Type B pancreatic cell (in vitro differentiated cells): ENCODE data around the gene RPS6KA2. TPM values are rescaled to one million over a fixed set of nuclear protein-coding genes. Genes with fewer than 3 reads are reported as not detected.

Source experiments
- DNase-seq: peaks from one replicate; pipeline ENCODE4 v3.0.0; 2021; ENCODE audit warnings: mixed read lengths; ENCODE audit not compliant: unreplicated experiment; ENCODE audit errors: extremely low spot score
- H3K27ac Mint-ChIP-seq: 2 replicates; pipeline ENCODE4 v1.8.0; 2021; ENCODE audit warnings: mild to moderate bottlenecking, mixed read lengths
- H3K27me3 Mint-ChIP-seq: 2 replicates; pipeline ENCODE4 v1.8.0; 2021; ENCODE audit warnings: mixed read lengths
- H3K36me3 Mint-ChIP-seq: 2 replicates; pipeline ENCODE4 v1.8.0; 2021; ENCODE audit warnings: mixed read lengths
- H3K4me1 Mint-ChIP-seq: one replicate; pipeline ENCODE4 v1.8.0; 2021; ENCODE audit warnings: mixed read lengths; ENCODE audit not compliant: unreplicated experiment
- H3K4me3 Mint-ChIP-seq: 2 replicates; pipeline ENCODE4 v1.8.0; 2021; ENCODE audit warnings: mild to moderate bottlenecking, mixed read lengths
- H3K9me3 Mint-ChIP-seq: 2 replicates; pipeline ENCODE4 v1.8.0; 2021; ENCODE audit warnings: mixed read lengths
- total RNA-seq: library from RNA; stranded (reverse); gene quantifications from 2 replicates; pipeline ENCODE4 v1.2.1, GENCODE V29; 2021; ENCODE audit warnings: low replicate concordance
- TF ChIP-seq, protein P1 (sequence below): fragments of 200-600 bp; sonication (generic); conservative IDR thresholded peaks from 2 replicates; pipeline ENCODE4 v1.5.0; 2021; ENCODE audit warnings: antibody characterized with exemption, mild to moderate bottlenecking

Gene RPS6KA2
- total RNA-seq, 1 donor from 2014 or later, result 23.8 TPM

DNA sequence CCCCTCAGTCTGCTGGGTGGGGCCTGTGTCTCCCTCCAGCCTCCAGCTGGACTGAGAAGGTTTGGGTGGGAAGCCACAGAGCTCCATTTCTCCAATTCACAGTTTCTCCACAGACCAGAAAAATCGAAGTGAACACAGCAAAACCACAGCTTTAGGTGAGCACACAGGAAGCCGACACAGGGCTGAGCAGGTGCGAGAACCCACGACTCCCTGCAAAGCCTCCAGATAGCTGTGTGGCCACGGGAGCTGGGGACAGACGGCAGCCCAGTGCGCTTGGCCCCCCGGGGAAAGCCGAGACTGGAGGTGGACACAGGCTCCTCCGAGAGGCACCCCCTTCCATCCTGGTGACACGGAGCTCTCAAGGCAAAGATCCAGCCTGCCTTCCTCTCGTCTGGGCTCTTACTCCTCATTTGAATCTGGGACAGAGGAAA is 215.3 kb downstream of the RPS6KA2 start:
- no peak overlapping the region for H3K4me3 Mint-ChIP-seq
- no peak overlapping the region for H3K27ac Mint-ChIP-seq

DNA sequence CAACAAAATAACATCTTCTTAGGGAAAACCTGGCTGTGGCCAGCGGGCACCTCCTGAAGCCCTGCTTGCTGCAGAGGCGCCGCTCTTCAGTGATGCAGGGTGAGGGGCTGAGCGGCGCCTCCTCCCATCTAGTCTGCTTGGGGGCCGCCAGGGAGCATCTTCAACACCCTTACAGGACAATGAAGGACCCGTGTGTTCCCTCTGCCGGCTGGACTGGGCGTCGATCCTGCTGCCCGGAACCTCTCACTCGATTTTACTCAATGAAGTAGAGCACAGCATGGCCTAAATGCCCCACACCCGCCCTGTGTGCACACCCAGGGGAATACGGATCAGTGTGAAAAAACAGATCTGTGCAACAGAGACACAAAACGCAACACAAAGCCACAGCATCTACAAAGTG is 215.8 kb downstream of the RPS6KA2 start:
- peaks cover 9% of the 10 kb centered on the region for H3K4me1 Mint-ChIP-seq
- no peak overlapping the region for H3K4me3 Mint-ChIP-seq
- DNase-seq, result no peak
- TF ChIP-seq, protein P1, sequence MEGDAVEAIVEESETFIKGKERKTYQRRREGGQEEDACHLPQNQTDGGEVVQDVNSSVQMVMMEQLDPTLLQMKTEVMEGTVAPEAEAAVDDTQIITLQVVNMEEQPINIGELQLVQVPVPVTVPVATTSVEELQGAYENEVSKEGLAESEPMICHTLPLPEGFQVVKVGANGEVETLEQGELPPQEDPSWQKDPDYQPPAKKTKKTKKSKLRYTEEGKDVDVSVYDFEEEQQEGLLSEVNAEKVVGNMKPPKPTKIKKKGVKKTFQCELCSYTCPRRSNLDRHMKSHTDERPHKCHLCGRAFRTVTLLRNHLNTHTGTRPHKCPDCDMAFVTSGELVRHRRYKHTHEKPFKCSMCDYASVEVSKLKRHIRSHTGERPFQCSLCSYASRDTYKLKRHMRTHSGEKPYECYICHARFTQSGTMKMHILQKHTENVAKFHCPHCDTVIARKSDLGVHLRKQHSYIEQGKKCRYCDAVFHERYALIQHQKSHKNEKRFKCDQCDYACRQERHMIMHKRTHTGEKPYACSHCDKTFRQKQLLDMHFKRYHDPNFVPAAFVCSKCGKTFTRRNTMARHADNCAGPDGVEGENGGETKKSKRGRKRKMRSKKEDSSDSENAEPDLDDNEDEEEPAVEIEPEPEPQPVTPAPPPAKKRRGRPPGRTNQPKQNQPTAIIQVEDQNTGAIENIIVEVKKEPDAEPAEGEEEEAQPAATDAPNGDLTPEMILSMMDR, result no peak
- peaks cover 8% of the 10 kb centered on the region for H3K36me3 Mint-ChIP-seq
- no peaks in the 10 kb centered on the region for H3K27me3 Mint-ChIP-seq
- H3K9me3 Mint-ChIP-seq, result peaks cover 1% of the 10 kb centered on the region
- no peak overlapping the region for H3K27ac Mint-ChIP-seq

More for the DNA sequence above, 215.3 kb downstream of the RPS6KA2 start:
- no peaks in the 10 kb centered on the region for H3K27me3 Mint-ChIP-seq
- H3K9me3 Mint-ChIP-seq, result peaks cover 6% of the 10 kb centered on the region
- peaks cover 13% of the 10 kb centered on the region for H3K36me3 Mint-ChIP-seq
- DNase-seq, result no peak
- H3K4me1 Mint-ChIP-seq, result peaks cover 9% of the 10 kb centered on the region
- TF ChIP-seq, protein P1, result no peak

DNA sequence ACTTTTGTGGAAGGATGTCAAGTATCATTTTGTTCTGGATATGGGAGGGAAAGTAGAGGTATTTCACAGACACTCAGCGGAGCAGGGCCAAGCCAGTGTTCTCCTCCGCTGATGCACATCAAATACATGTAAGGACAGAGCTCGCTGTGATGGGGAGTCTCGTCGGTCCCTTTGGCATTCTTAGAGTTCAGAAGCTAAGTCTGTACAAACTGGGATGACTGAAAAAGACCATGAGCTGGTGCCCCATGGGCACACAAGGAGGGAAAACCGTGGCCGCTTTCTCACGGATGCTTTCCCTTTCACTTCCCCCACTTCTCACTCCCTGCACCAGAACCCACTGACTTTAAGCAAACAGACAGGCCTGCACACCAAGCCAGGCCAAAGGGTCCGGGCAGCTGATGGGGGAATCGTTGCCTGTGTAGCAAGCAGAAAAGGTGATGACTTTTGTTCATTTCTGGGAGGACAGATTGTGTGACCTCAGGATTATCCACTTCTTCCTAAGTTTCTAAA is 216.6 kb downstream of the RPS6KA2 start:
- Mint-ChIP-seq H3K36me3 (peaks cover 7% of the 10 kb centered on the region), H3K9me3 (no peaks in the 10 kb centered on the region), H3K4me3 (no peak overlapping the region), H3K4me1 (peaks cover 11% of the 10 kb centered on the region), H3K27me3 (no peaks in the 10 kb centered on the region), H3K27ac (no peak overlapping the region)
- no peak for DNase-seq
- TF ChIP-seq, protein P1, result no peak

DNA sequence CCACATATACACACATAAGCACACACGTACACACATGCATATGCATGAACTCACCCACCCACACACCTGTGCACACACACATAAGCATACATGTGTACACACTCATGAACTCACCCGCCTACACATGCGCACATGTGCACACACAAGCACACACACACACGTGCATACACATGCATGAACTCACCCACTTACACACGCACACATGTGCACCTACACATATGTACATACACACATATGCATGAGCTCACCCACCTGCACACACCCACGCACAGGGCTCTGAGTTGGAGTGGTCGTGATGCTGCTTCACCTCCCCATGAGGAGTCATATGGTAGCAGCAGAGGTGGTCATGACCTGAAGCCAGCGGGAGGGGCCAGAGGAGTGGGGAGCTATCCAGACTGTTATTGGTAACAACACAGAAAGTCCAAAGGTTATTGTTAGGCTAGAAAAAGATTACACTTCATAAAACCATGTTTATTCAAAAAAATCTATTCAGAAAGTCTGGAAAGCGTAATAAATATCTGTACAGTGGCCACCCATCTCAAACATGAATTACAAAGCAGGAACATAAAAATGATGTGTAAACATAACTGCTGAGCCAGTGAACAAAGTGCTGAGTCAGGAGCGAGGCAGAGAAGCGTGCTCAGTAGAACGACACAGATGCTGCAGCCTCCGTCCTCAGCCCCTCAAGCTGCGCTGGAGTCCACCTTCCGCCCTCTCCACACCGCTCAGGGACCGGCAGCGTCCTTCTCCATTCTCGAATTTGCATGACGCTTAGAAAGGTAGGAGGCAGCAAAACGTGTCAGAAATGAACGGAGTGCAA is 217.9 kb downstream of the RPS6KA2 start:
- no peak for DNase-seq
- TF ChIP-seq, protein P1, result no peak
- H3K27ac Mint-ChIP-seq, result peak overlapping the region; percentile 44
- H3K9me3 Mint-ChIP-seq, result no peaks in the 10 kb centered on the region
- no peaks in the 10 kb centered on the region for H3K27me3 Mint-ChIP-seq
- no peak overlapping the region for H3K4me3 Mint-ChIP-seq
- H3K4me1 Mint-ChIP-seq, result peaks cover 12% of the 10 kb centered on the region
- H3K36me3 Mint-ChIP-seq, result peaks cover 3% of the 10 kb centered on the region

DNA sequence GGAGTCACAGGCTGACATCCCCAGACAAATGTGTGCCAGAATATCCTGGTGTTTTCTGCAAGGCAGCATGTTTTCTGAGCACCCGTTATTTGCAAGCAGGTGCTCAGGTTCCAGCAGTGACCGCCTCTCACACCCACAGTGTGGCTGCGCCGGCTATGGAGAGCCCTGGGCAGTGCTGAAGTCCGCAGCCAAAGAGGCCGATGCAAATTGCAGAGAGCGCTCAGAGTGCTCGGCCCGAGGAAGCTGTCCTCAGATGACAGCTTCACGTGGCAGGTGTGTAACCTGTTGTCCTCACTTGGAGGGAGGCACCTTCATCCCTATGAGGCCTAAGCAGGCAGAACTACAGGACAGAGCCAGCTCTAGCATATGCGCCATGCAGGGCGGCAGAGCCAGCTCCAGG is 220.9 kb downstream of the RPS6KA2 start:
- no peak overlapping the region for H3K27ac Mint-ChIP-seq
- no peak for DNase-seq
- no peaks in the 10 kb centered on the region for H3K9me3 Mint-ChIP-seq
- H3K36me3 Mint-ChIP-seq, result peaks cover 3% of the 10 kb centered on the region
- no peak overlapping the region for H3K4me3 Mint-ChIP-seq
- TF ChIP-seq, protein P1, result no peak
- H3K4me1 Mint-ChIP-seq, result peaks cover 12% of the 10 kb centered on the region
- no peaks in the 10 kb centered on the region for H3K27me3 Mint-ChIP-seq
